H9 (cell line): ENCODE measurements around the gene AFF4. TPM values are rescaled to one million over a fixed set of nuclear protein-coding genes. Genes with fewer than 3 reads are reported as not detected.

Experiments used
- DNase-seq: peaks from one replicate; pipeline ENCODE4 v3.0.0-alpha.2; 2017
- H2AFZ ChIP-seq: one replicate; pipeline ENCODE4 v1.6.1; 2013; ENCODE audit warnings: mild to moderate bottlenecking, low read length, control low read depth, moderate library complexity
- H2AK5ac ChIP-seq: 2 replicates; pipeline ENCODE4 v1.6.1; 2013; ENCODE audit warnings: low read length, control low read depth, mixed read lengths; ENCODE audit not compliant: insufficient read length
- H2BK120ac ChIP-seq: one replicate; pipeline ENCODE4 v1.6.1; 2013; ENCODE audit warnings: low read depth, mild to moderate bottlenecking, low read length, control low read depth, inconsistent platforms; ENCODE audit not compliant: poor library complexity, severe bottlenecking
- H2BK12ac ChIP-seq: 2 replicates; pipeline ENCODE4 v1.6.1; 2013; ENCODE audit warnings: low read length, control low read depth, mixed read lengths, low read depth; ENCODE audit not compliant: insufficient read length
- H2BK15ac ChIP-seq: 2 replicates; pipeline ENCODE4 v1.6.1; 2013; ENCODE audit warnings: low read depth, low read length, control low read depth
- H2BK20ac ChIP-seq: one replicate; pipeline ENCODE4 v1.6.1; 2013; ENCODE audit warnings: low read depth, mild to moderate bottlenecking, low read length, control low read depth, inconsistent platforms; ENCODE audit not compliant: poor library complexity, severe bottlenecking
- H2BK5ac ChIP-seq: 2 replicates; pipeline ENCODE4 v1.6.1; 2013; ENCODE audit warnings: low read length, control low read depth, mixed read lengths; ENCODE audit not compliant: insufficient read length
- H3K14ac ChIP-seq: 2 replicates; pipeline ENCODE4 v1.6.1; 2013; ENCODE audit warnings: low read length, control low read depth; ENCODE audit not compliant: insufficient read depth
- H3K18ac ChIP-seq: 2 replicates; pipeline ENCODE4 v1.6.1; 2013; ENCODE audit warnings: low read depth, mild to moderate bottlenecking, mixed read lengths, low read length, control low read depth; ENCODE audit not compliant: insufficient read length
- H3K23ac ChIP-seq: 2 replicates; pipeline ENCODE4 v1.6.1; 2013; ENCODE audit warnings: low read length, control low read depth, mixed read lengths, low read depth; ENCODE audit not compliant: insufficient read length
- H3K23me2 ChIP-seq: 2 replicates; pipeline ENCODE4 v1.6.1; 2013; ENCODE audit warnings: low read depth, mild to moderate bottlenecking, mixed read lengths, low read length, control low read depth; ENCODE audit not compliant: insufficient read length, poor library complexity, severe bottlenecking
- H3K27ac ChIP-seq: 2 replicates; pipeline ENCODE4 v1.5.1; 2013; ENCODE audit warnings: low read length, control low read depth, mixed read lengths, low read depth; ENCODE audit not compliant: insufficient read length
- H3K27me3 ChIP-seq: 2 replicates; pipeline ENCODE4 v1.6.1; 2013; ENCODE audit warnings: low read length, control low read depth, inconsistent platforms; ENCODE audit not compliant: insufficient read depth
- H3K4ac ChIP-seq: 2 replicates; pipeline ENCODE4 v1.6.1; 2013; ENCODE audit warnings: low read depth, mild to moderate bottlenecking, control low read depth, inconsistent platforms, low read length, moderate library complexity
- H3K4me1 ChIP-seq: 2 replicates; pipeline ENCODE4 v1.6.1; 2013; ENCODE audit warnings: low read length, control low read depth, inconsistent platforms; ENCODE audit not compliant: insufficient read depth
- H3K4me2 ChIP-seq: 2 replicates; pipeline ENCODE4 v1.6.1; 2013; ENCODE audit warnings: low read length, control low read depth, mixed read lengths; ENCODE audit not compliant: insufficient read length, insufficient read depth
- H3K56ac ChIP-seq: 2 replicates; pipeline ENCODE4 v1.6.1; 2013; ENCODE audit warnings: low read depth, mild to moderate bottlenecking, mixed read lengths, low read length, control low read depth; ENCODE audit not compliant: insufficient read length
- H3K79me1 ChIP-seq: 2 replicates; pipeline ENCODE4 v1.6.1; 2013; ENCODE audit warnings: low read depth, mild to moderate bottlenecking, moderate library complexity, low read length, control low read depth, inconsistent platforms; ENCODE audit not compliant: insufficient read depth, poor library complexity, severe bottlenecking
- H3K79me2 ChIP-seq: 2 replicates; pipeline ENCODE4 v1.6.1; 2013; ENCODE audit warnings: low read length, control low read depth, inconsistent platforms; ENCODE audit not compliant: insufficient read depth
- H3K9ac ChIP-seq: 2 replicates; pipeline ENCODE4 v1.6.1; 2013; ENCODE audit warnings: low read length, control low read depth, mixed read lengths; ENCODE audit not compliant: insufficient read length; ENCODE audit errors: extremely low read depth
- H3K9me3 ChIP-seq: one replicate; pipeline ENCODE4 v1.6.1; 2013; ENCODE audit warnings: low read depth, low read length, inconsistent platforms; ENCODE audit not compliant: control insufficient read depth
- H3T11ph ChIP-seq: one replicate; pipeline ENCODE4 v1.6.1; 2013; ENCODE audit warnings: mild to moderate bottlenecking, low read length, control low read depth, inconsistent platforms
- H4K20me1 ChIP-seq: one replicate; pipeline ENCODE4 v1.6.1; 2013; ENCODE audit not compliant: control insufficient read depth, insufficient read length, insufficient read depth
- H4K5ac ChIP-seq: 2 replicates; pipeline ENCODE4 v1.6.1; 2013; ENCODE audit warnings: low read depth, mild to moderate bottlenecking, mixed read lengths, low read length, control low read depth; ENCODE audit not compliant: insufficient read length
- H4K8ac ChIP-seq: replicated peaks from 2 replicates; pipeline ENCODE4 v1.6.1; 2013; ENCODE audit warnings: low read length, control low read depth, mixed read lengths, low read depth; ENCODE audit not compliant: insufficient read length
- H4K91ac ChIP-seq: 2 replicates; pipeline ENCODE4 v1.6.1; 2013; ENCODE audit warnings: low read depth, mild to moderate bottlenecking, moderate library complexity, mixed read lengths, low read length, control low read depth; ENCODE audit not compliant: insufficient read length
- H3K27ac Mint-ChIP-seq, 3 experiments: 2 replicates in 2 of 3; 3 replicates in 1 of 3; pipeline ENCODE4 v1.8.0; 2020 to 2021; ENCODE audit warnings: mixed read lengths in 3 of 3, mild to moderate bottlenecking in 1 of 3, moderate library complexity in 1 of 3
- H3K27me3 Mint-ChIP-seq: 2 replicates; pipeline ENCODE4 v1.8.0; 2021; ENCODE audit warnings: low read depth, mild to moderate bottlenecking, moderate library complexity, mixed read lengths
- H3K36me3 Mint-ChIP-seq, 3 experiments: 2 replicates in 2 of 3; 3 replicates in 1 of 3; pipeline ENCODE4 v1.8.0; 2020 to 2021; ENCODE audit warnings: low read depth in 3 of 3, mixed read lengths in 3 of 3; ENCODE audit not compliant: insufficient read depth in 1 of 3
- H3K4me1 Mint-ChIP-seq, 2 experiments: 2 replicates each; pipeline ENCODE4 v1.8.0; 2020; ENCODE audit warnings: mixed read lengths in 2 of 2
- H3K4me3 Mint-ChIP-seq, 2 experiments: 2 replicates in 1 of 2; 3 replicates in 1 of 2; pipeline ENCODE4 v1.8.0; 2020 to 2021; ENCODE audit warnings: mild to moderate bottlenecking in 2 of 2, mixed read lengths in 2 of 2, moderate library complexity in 1 of 2
- H3K9me3 Mint-ChIP-seq, 2 experiments: 2 replicates in 1 of 2; 3 replicates in 1 of 2; pipeline ENCODE4 v1.8.0; 2020; ENCODE audit warnings: mild to moderate bottlenecking in 2 of 2, mixed read lengths in 2 of 2, moderate library complexity in 1 of 2
- CTCF ChIP-seq: fragments of 200-600 bp; sonication (generic); conservative IDR thresholded peaks from 3 replicates; pipeline ENCODE4 v1.8.0; 2021; ENCODE audit warnings: antibody characterized with exemption, mild to moderate bottlenecking
- WGBS: extraction: QIAGEN DNeasy Blood & Tissue Kit; methylation state at CpG from one replicate; pipeline ENCODE4 v1.1.7; 2013; ENCODE audit warnings: missing lambda C conversion rate, low lambda C conversion rate, mixed read lengths; ENCODE audit not compliant: insufficient read length; ENCODE audit errors: extremely low coverage; 5-methylcytosine and 5-hydroxymethylcytosine counted together
- total RNA-seq: library from RNA; stranded (reverse); gene quantifications from 2 replicates; pipeline ENCODE4 v1.2.1, GENCODE V29; 2021

AFF4 gene
- total RNA-seq, 1 experiment from 2014 or later = 73.2 TPM

- no peak overlapping the region for H3K18ac ChIP-seq
- H2BK5ac ChIP-seq = no peak overlapping the region
- H3K79me2 ChIP-seq = no peaks in the 10 kb centered on the region
- no peak overlapping the region for H3K56ac ChIP-seq
- no peak overlapping the region for H3K14ac ChIP-seq
- no peak overlapping the region for H3K23ac ChIP-seq
- H2BK15ac ChIP-seq = no peak overlapping the region
- H3K4me1 ChIP-seq = no peaks in the 10 kb centered on the region
- H3K36me3 Mint-ChIP-seq = peaks cover under 1% of the 10 kb centered on the region in 3 experiments; a peak in 3 of 7 replicates
- H3K9me3 ChIP-seq = no peaks in the 10 kb centered on the region
- H2BK20ac ChIP-seq = no peak overlapping the region
- H2AFZ ChIP-seq = no peak overlapping the region
- no CpG with 5 or more reads among the region's 16 CpGs for WGBS
- H3K4me1 Mint-ChIP-seq = no peaks in the 10 kb centered on the region; a peak in 1 of 4 replicates
- no peak overlapping the region for H3K4me2 ChIP-seq
- no peak overlapping the region for H2AK5ac ChIP-seq
- H2BK120ac ChIP-seq = no peak overlapping the region
- no peaks in the 10 kb centered on the region for H3K79me1 ChIP-seq
- no peaks in the 10 kb centered on the region for H3K27me3 ChIP-seq
- no peaks in the 10 kb centered on the region for H3K23me2 ChIP-seq
- no peaks in the 10 kb centered on the region for H4K20me1 ChIP-seq
- no peak overlapping the region for H4K91ac ChIP-seq
- H3K27ac Mint-ChIP-seq = no peak overlapping the region
- peaks cover 2% of the 10 kb centered on the region for H3K27me3 Mint-ChIP-seq
- no peak overlapping the region for H4K8ac ChIP-seq
- no peak overlapping the region for H3K27ac ChIP-seq
- H2BK12ac ChIP-seq = no peak overlapping the region
- H3K4ac ChIP-seq = no peak overlapping the region
- peaks cover 3 to 4% of the 10 kb centered on the region in 2 experiments for H3K9me3 Mint-ChIP-seq
- no peak overlapping the region for H3K9ac ChIP-seq
- no peak overlapping the region for H3K4me3 Mint-ChIP-seq
- DNase-seq = no peak
- no peak overlapping the region for H4K5ac ChIP-seq
- no peak for TF ChIP-seq CTCF
- H3T11ph ChIP-seq = no peak overlapping the region
Measured at GRCh38 chr5:132971483-132972435, 8.3 kb upstream of the AFF4 start.
